Measurements from ENCODE around the gene ADAMTSL3. TPM values are rescaled to one million over a fixed set of nuclear protein-coding genes. Genes with fewer than 3 reads are reported as not detected.

Gene ADAMTSL3
- total and polyA plus RNA-seq, 2 donors (not counting 1 experiment from before 2014, with no cell fraction given): 0.01 TPM; not detected in 1

DNA sequence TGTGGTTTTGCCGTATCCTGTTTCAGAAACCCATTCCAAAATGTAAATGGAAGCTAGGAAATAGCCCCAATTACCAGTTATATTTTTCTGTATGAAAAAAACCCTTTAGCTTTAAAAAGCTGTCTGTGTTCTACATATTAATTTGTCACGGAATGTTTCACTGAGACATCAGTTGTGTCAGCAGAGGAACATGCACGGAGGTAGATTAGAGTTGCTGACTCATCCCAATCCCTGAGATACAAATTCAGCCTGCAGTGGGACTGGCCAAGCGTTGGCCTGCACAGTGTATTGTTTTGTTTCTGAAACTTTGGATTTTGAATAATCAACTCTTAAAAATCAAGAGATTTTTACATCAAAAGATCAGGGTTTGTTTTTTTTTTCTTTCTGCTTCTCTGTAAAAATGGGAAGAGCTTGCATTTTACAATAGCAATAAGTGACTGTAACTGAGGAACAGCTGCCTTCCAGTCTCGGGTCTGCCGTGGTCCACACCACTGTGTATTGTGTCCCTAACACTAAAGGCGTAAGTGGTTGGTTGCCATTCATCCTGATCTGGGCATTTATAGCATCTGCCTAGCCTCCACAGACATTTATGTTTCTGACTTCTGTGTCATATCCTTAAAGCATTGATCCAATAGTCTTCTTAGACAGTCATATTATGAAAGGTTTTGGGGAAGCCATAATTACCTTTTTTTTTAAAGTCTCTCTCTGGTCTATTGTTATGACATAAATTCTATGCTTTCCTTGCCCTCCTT, 218.1 kb downstream of the ADAMTSL3 start:
- no peak for TF ChIP-seq EZH2 (IDR thresholded peaks at IDR 0.05; ENCODE audit: borderline replicate concordance, insufficient read depth, low read depth, low read length, poor library complexity, severe bottlenecking)
- TF ChIP-seq, protein P1, sequence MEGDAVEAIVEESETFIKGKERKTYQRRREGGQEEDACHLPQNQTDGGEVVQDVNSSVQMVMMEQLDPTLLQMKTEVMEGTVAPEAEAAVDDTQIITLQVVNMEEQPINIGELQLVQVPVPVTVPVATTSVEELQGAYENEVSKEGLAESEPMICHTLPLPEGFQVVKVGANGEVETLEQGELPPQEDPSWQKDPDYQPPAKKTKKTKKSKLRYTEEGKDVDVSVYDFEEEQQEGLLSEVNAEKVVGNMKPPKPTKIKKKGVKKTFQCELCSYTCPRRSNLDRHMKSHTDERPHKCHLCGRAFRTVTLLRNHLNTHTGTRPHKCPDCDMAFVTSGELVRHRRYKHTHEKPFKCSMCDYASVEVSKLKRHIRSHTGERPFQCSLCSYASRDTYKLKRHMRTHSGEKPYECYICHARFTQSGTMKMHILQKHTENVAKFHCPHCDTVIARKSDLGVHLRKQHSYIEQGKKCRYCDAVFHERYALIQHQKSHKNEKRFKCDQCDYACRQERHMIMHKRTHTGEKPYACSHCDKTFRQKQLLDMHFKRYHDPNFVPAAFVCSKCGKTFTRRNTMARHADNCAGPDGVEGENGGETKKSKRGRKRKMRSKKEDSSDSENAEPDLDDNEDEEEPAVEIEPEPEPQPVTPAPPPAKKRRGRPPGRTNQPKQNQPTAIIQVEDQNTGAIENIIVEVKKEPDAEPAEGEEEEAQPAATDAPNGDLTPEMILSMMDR (IDR thresholded peaks at IDR 0.05): no peak
- no peak overlapping the region for H3K9ac ChIP-seq (ENCODE audit: low read length)
- ATAC-seq (ENCODE audit: low read depth) (no peak), DNase-seq (no peak)
- H3K79me2 ChIP-seq (ENCODE audit: control insufficient read depth, insufficient read depth, low read length): no peaks in the 10 kb centered on the region
- CTCF ChIA-PET: no interaction called here
- peaks cover 3% of the 10 kb centered on the region for H3K27me3 Mint-ChIP-seq
- no peaks in the 10 kb centered on the region for H3K36me3 ChIP-seq (replicated peaks in 1 of 2; ENCODE audit: control extremely low read depth in 1 of 2, control insufficient read depth in 1 of 2, extremely low read depth in 1 of 2, insufficient read depth in 2 of 2, low read length in 1 of 2)
- 43% methylated on average over 3 of the region's 7 CpGs for WGBS (ENCODE audit: insufficient coverage)
- H3K4me3 Mint-ChIP-seq: no peak overlapping the region
- H3K9me3 ChIP-seq (ENCODE audit: control extremely low read depth in 1 of 3, control insufficient read depth in 2 of 3, insufficient read depth in 1 of 3, low read length in 2 of 3): no peaks in the 10 kb centered on the region
- no peak overlapping the region for H3K4me3 ChIP-seq (ENCODE audit: control extremely low read depth in 1 of 5, extremely low read depth in 1 of 5, insufficient read depth in 1 of 5, low read depth in 2 of 5, low read length in 4 of 5)
- no peaks in the 10 kb centered on the region for H3K4me1 ChIP-seq (ENCODE audit: control insufficient read depth in 2 of 2, insufficient read depth in 2 of 2, low read length in 2 of 2)
- no peaks in the 10 kb centered on the region for H3K9me3 Mint-ChIP-seq (ENCODE audit: insufficient read depth)
- H3K27ac ChIP-seq (ENCODE audit: low read length in 2 of 2): no peak overlapping the region
- POLR2A ChIA-PET: no interaction called here
- H3K4me1 Mint-ChIP-seq: no peaks in the 10 kb centered on the region
- no peaks in the 10 kb centered on the region for H4K20me1 ChIP-seq (ENCODE audit: control insufficient read depth, insufficient read depth, low read length, poor library complexity, severe bottlenecking)
- intact Hi-C loops (cut with micrococcal nuclease): no loop called here
- H3K27me3 ChIP-seq (replicated peaks in 1 of 4; ENCODE audit: control extremely low read depth in 1 of 4, control insufficient read depth in 3 of 4, insufficient read depth in 4 of 4, low read length in 3 of 4): no peaks in the 10 kb centered on the region
- no peak overlapping the region for H3K4me2 ChIP-seq (replicated peaks; ENCODE audit: low read depth, low read length, poor library complexity, severe bottlenecking)
- H2AFZ ChIP-seq (ENCODE audit: insufficient read depth, low read depth, low read length, poor library complexity, severe bottlenecking): no peak overlapping the region
- H3K27ac Mint-ChIP-seq: no peak overlapping the region

DNA sequence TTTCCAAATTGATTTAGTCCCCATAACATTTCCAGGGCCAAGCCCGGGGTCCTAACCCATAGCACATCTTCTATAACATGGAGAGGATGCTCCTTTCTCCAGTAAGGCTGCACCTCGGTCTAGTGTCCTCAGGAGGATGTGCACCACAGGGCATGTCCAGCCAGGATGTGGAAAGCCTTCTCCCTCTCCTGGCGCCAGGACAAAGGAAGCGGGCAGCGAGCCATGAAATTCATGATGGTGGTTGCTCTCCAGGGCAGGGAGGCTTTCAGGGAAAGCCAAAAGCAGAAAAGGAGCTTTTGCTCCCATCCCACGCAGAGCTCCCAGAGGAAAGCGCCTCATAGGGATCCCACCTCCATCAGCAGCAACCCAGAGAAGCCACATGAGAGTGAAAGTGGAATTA, 220.0 kb downstream of the ADAMTSL3 start:
- H3K9me3 ChIP-seq (ENCODE audit: control extremely low read depth in 1 of 3, control insufficient read depth in 2 of 3, insufficient read depth in 1 of 3, low read length in 2 of 3): no peaks in the 10 kb centered on the region
- Mint-ChIP-seq H3K27ac (no peak overlapping the region), H3K4me1 (no peaks in the 10 kb centered on the region), H3K9me3 (ENCODE audit: insufficient read depth) (no peaks in the 10 kb centered on the region), H3K4me3 (no peak overlapping the region), H3K27me3 (peaks cover 3% of the 10 kb centered on the region)
- no peak for DNase-seq
- ChIA-PET CTCF (no interaction called here), POLR2A (no interaction called here)
- no peak overlapping the region for H3K27ac ChIP-seq (ENCODE audit: low read length in 2 of 2)
- no peaks in the 10 kb centered on the region for H3K79me2 ChIP-seq (ENCODE audit: control insufficient read depth, insufficient read depth, low read length)
- 96% methylated on average over 3 of the region's 7 CpGs for WGBS (ENCODE audit: insufficient coverage)
- TF ChIP-seq, protein P1 (IDR thresholded peaks at IDR 0.05): no peak
- TF ChIP-seq EZH2 (IDR thresholded peaks at IDR 0.05; ENCODE audit: borderline replicate concordance, insufficient read depth, low read depth, low read length, poor library complexity, severe bottlenecking): no peak
- H2AFZ ChIP-seq (ENCODE audit: insufficient read depth, low read depth, low read length, poor library complexity, severe bottlenecking): no peak overlapping the region
- no peaks in the 10 kb centered on the region for H4K20me1 ChIP-seq (ENCODE audit: control insufficient read depth, insufficient read depth, low read length, poor library complexity, severe bottlenecking)
- no peak overlapping the region for H3K9ac ChIP-seq (ENCODE audit: low read length)
- ATAC-seq (ENCODE audit: low read depth): no peak
- no peaks in the 10 kb centered on the region for H3K4me1 ChIP-seq (ENCODE audit: control insufficient read depth in 2 of 2, insufficient read depth in 2 of 2, low read length in 2 of 2)
- no peaks in the 10 kb centered on the region for H3K27me3 ChIP-seq (replicated peaks in 1 of 4; ENCODE audit: control extremely low read depth in 1 of 4, control insufficient read depth in 3 of 4, insufficient read depth in 4 of 4, low read length in 3 of 4)
- H3K4me2 ChIP-seq (replicated peaks; ENCODE audit: low read depth, low read length, poor library complexity, severe bottlenecking): no peak overlapping the region
- no peaks in the 10 kb centered on the region for H3K36me3 ChIP-seq (replicated peaks in 1 of 2; ENCODE audit: control extremely low read depth in 1 of 2, control insufficient read depth in 1 of 2, extremely low read depth in 1 of 2, insufficient read depth in 2 of 2, low read length in 1 of 2)
- intact Hi-C loops (cut with micrococcal nuclease): no loop called here
- H3K4me3 ChIP-seq (ENCODE audit: control extremely low read depth in 1 of 5, extremely low read depth in 1 of 5, insufficient read depth in 1 of 5, low read depth in 2 of 5, low read length in 4 of 5): no peak overlapping the region
